HepG2 (cell line): ENCODE data around the gene MYO10. TPM values are rescaled to one million over a fixed set of nuclear protein-coding genes. Genes with fewer than 3 reads are reported as not detected.

ENCODE experiments used
- ATAC-seq: fragments of 200-7000 bp; cut with Tn5 transposase; 3 replicates; pipeline ENCODE4 v1.9.1; 2020; ENCODE audit warnings: mild to moderate bottlenecking, moderate library complexity
- BruUV-seq: library from RNA; stranded (reverse); fragments of 400-500 nt; replicated peaks from 2 replicates; lab custom pipeline; 2021; lab: Mats Ljungman, UMichigan
- CTCF ChIA-PET: fragments of 300-600 bp; formaldehyde crosslinking; extraction: SDS; loops from one replicate; lab custom pipeline; 2021; ENCODE audit warnings: low total read pairs, inconsistent platforms, low intra/inter-chr PET ratio; lab: Yijun Ruan, JAX
- POLR2A ChIA-PET: fragments of 350-600 bp; sonication (Branson Sonifier 250); formaldehyde crosslinking; loops from one replicate; lab custom pipeline; 2020; ENCODE audit warnings: antibody characterized with exemption, inconsistent platforms; lab: Yijun Ruan, JAX
- DNase-seq: peaks from one replicate; pipeline ENCODE4 v3.0.0-alpha.2; 2015; ENCODE audit warnings: low spot score
- FAIRE-seq: peaks from 3 replicates; lab custom pipeline; 2011; peaks lifted over from hg19 to GRCh38; lab: Jason Lieb, UNC
- H2AFZ ChIP-seq: one replicate; pipeline ENCODE4 v1.6.1; 2011; ENCODE audit warnings: low read length, inconsistent platforms
- H3K27ac ChIP-seq: fragments of 300-600 bp; 3 replicates; pipeline ENCODE4 v1.8.0; 2011; ENCODE audit warnings: mixed run types, mild to moderate bottlenecking, mixed read lengths, low read length, inconsistent platforms; ENCODE audit not compliant: insufficient read depth; ENCODE audit errors: extremely low read length
- H3K27me3 ChIP-seq, 2 experiments: fragments of 200-600 bp in 1 of 2; 2 replicates in 1 of 2; 3 replicates in 1 of 2; pipeline versions ENCODE4 v1.6.0 to v1.8.0; 2011; ENCODE audit warnings: low read length in 2 of 2, mild to moderate bottlenecking in 2 of 2, moderate library complexity in 2 of 2, inconsistent platforms in 1 of 2; ENCODE audit not compliant: insufficient read depth in 2 of 2, control insufficient read depth in 1 of 2
- H3K36me3 ChIP-seq, 2 experiments: fragments of 200-600 bp in 1 of 2; replicated peaks in 1 of 2; 2 replicates in 1 of 2; 3 replicates in 1 of 2; pipeline versions ENCODE4 v1.5.1 to v1.8.0; 2011; ENCODE audit warnings: low read length in 2 of 2, inconsistent platforms in 1 of 2; ENCODE audit not compliant: insufficient read depth in 2 of 2, control insufficient read depth in 1 of 2
- H3K4me1 ChIP-seq: 2 replicates; pipeline ENCODE4 v1.5.1; 2012; ENCODE audit warnings: low read length, inconsistent platforms; ENCODE audit not compliant: insufficient read depth
- H3K4me2 ChIP-seq: 2 replicates; pipeline ENCODE4 v1.6.0; 2011; ENCODE audit warnings: low read depth, low read length, inconsistent platforms
- H3K4me3 ChIP-seq, 3 experiments: fragments of 200-600 bp in 1 of 3; sonication (generic), shearing (Covaris generic) in 1 of 3; replicated peaks in 1 of 3; 2 replicates each; pipeline ENCODE4 v1.5.1; 2011 to 2016; ENCODE audit warnings: low read length in 3 of 3, inconsistent platforms in 2 of 3, low read depth in 2 of 3, mild to moderate bottlenecking in 2 of 3, control low read depth in 1 of 3, mixed read lengths in 1 of 3; ENCODE audit not compliant: insufficient read depth in 1 of 3
- H3K79me2 ChIP-seq: one replicate; pipeline ENCODE4 v1.6.1; 2011; ENCODE audit warnings: low read length, inconsistent platforms; ENCODE audit not compliant: insufficient read depth
- H3K9ac ChIP-seq: 2 replicates; pipeline ENCODE4 v1.6.0; 2011; ENCODE audit warnings: mild to moderate bottlenecking, low read depth, low read length, inconsistent platforms; ENCODE audit not compliant: insufficient read depth
- H3K9me3 ChIP-seq: 2 replicates; pipeline ENCODE4 v1.5.1; 2012; ENCODE audit warnings: mild to moderate bottlenecking, low read length
- H4K20me1 ChIP-seq: 2 replicates; pipeline ENCODE4 v1.6.0; 2011; ENCODE audit warnings: inconsistent platforms, mild to moderate bottlenecking, low read length, moderate library complexity; ENCODE audit not compliant: insufficient read depth
- HNRNPLL ChIP-seq: fragments of 200-400 bp; formaldehyde crosslinking; IDR thresholded peaks from 2 replicates; pipeline ENCODE4 v1.6.1; 2017; ENCODE audit warnings: mild to moderate bottlenecking, low read depth, low read length; ENCODE audit not compliant: poor library complexity, severe bottlenecking
- MTA3 ChIP-seq: sonication (generic); formaldehyde crosslinking; IDR thresholded peaks from 2 replicates; pipeline ENCODE4 v1.4.0; 2020; ENCODE audit warnings: missing genetic modification reagents
- NFRKB ChIP-seq: fragments of 450-650 bp; IDR thresholded peaks from 2 replicates; pipeline ENCODE4 v1.6.1; 2017
- RNF219 ChIP-seq: sonication (generic); formaldehyde crosslinking; IDR thresholded peaks from 2 replicates; pipeline ENCODE4 v1.5.0; 2020; ENCODE audit warnings: mild to moderate bottlenecking, missing genetic modification reagents
- SMC3 ChIP-seq: IDR thresholded peaks from 2 replicates; pipeline ENCODE4 v1.6.1; 2011; ENCODE audit warnings: low read length, improper control_type of control experiment
- THAP11 ChIP-seq: IDR thresholded peaks from 2 replicates; pipeline ENCODE4 v1.6.1; 2016; ENCODE audit warnings: missing biosample characterization, missing genetic modification reagents
- ZFP36 ChIP-seq: fragments of 150-350 bp; IDR thresholded peaks from 2 replicates; pipeline ENCODE4 v1.6.1; 2018; ENCODE audit warnings: borderline replicate concordance, low read length, low read depth; ENCODE audit not compliant: partially characterized antibody
- ZNF354B ChIP-seq: sonication (generic); formaldehyde crosslinking; IDR thresholded peaks from 2 replicates; pipeline ENCODE4 v1.8.0; 2022; ENCODE audit warnings: mild to moderate bottlenecking, missing genetic modification reagents
- ZSCAN9 ChIP-seq: IDR thresholded peaks from 2 replicates; pipeline ENCODE4 v1.6.1; 2016; ENCODE audit warnings: borderline replicate concordance
- WGBS: methylation state at CpG from one replicate; pipeline ENCODE4 v1.1.6; 2017; ENCODE audit warnings: low lambda C conversion rate; 5-methylcytosine and 5-hydroxymethylcytosine counted together
- in situ Hi-C: cut with HindIII; loops from 2 replicates; pipeline ENCODE4 v1.10.0; 2017; ENCODE audit warnings: low pct_unique_long_range_greater_than_20kb; ENCODE audit not compliant: extremely low pct_ligation_motif_present
- intact Hi-C: fragments of 100-400 bp; cut with micrococcal nuclease; formaldehyde crosslinking; loops from one replicate; pipeline ENCODE4 v1.10.0; 2022; ENCODE audit not compliant: unreplicated experiment
- polyA plus RNA-seq, 8 experiments: library from polyadenylated mRNA; depleted of rRNA in 3 of 8; stranded (reverse) in 7 of 8; unstranded in 1 of 8; fragments of >200 nt; fragmentation: Illumina TruSeq in 4 of 8; extraction: Trizol in 4 of 8; gene quantifications; 2 replicates each; pipeline versions ENCODE4 v1.2.1 to v1.2.3, GENCODE V29; 2011 to 2016; ENCODE audit warnings: low read depth in 4 of 8, missing spikeins in 1 of 8, mixed read lengths in 1 of 8; ENCODE audit not compliant: insufficient read depth in 1 of 8
- total RNA-seq, 5 experiments: library from RNA; depleted of rRNA; stranded (reverse); fragments of >200 nt; fragmentation: Illumina TruSeq; extraction: Trizol; gene quantifications; 2 replicates each; pipeline ENCODE4 v1.2.3, GENCODE V29; 2016; ENCODE audit warnings: low read depth in 1 of 5
- TF ChIP-seq, protein P1 (sequence below): sonication (generic); formaldehyde crosslinking; conservative IDR thresholded peaks from 2 replicates; pipeline ENCODE4 v1.4.0; 2020; ENCODE audit warnings: mild to moderate bottlenecking, missing genetic modification reagents, moderate library complexity

The MYO10 gene
- total and polyA plus RNA-seq, 2 of the 13 experiments (the other 11 are each of a cell fraction or from before 2014, with no cell fraction given) = 4.5 to 14.0 TPM

- intact Hi-C loops = no loop called here
- DNase-seq (no peak), ATAC-seq (no peak), FAIRE-seq (no peak)
- H3K9me3 ChIP-seq = no peaks in the 10 kb centered on the region
- CTCF ChIA-PET = no interaction called here
- no peak overlapping the region for H3K4me3 ChIP-seq
- H3K79me2 ChIP-seq = no peaks in the 10 kb centered on the region
- no peak overlapping the region for H3K9ac ChIP-seq
- H3K4me2 ChIP-seq = no peak overlapping the region
- H3K36me3 ChIP-seq = no peaks in the 10 kb centered on the region
- BruUV-seq = no TSS peak
- H3K27me3 ChIP-seq = no peaks in the 10 kb centered on the region
- TF ChIP-seq THAP11 (CRISPR knock-in tag) (no peak), ZFP36 (no peak), HNRNPLL (no peak), ZSCAN9 (no peak), ZNF354B (no peak), RNF219 (CRISPR knock-in tag) (no peak), MTA3 (CRISPR knock-in tag) (no peak), NFRKB (no peak), SMC3 (no peak)
- TF ChIP-seq, protein P1, sequence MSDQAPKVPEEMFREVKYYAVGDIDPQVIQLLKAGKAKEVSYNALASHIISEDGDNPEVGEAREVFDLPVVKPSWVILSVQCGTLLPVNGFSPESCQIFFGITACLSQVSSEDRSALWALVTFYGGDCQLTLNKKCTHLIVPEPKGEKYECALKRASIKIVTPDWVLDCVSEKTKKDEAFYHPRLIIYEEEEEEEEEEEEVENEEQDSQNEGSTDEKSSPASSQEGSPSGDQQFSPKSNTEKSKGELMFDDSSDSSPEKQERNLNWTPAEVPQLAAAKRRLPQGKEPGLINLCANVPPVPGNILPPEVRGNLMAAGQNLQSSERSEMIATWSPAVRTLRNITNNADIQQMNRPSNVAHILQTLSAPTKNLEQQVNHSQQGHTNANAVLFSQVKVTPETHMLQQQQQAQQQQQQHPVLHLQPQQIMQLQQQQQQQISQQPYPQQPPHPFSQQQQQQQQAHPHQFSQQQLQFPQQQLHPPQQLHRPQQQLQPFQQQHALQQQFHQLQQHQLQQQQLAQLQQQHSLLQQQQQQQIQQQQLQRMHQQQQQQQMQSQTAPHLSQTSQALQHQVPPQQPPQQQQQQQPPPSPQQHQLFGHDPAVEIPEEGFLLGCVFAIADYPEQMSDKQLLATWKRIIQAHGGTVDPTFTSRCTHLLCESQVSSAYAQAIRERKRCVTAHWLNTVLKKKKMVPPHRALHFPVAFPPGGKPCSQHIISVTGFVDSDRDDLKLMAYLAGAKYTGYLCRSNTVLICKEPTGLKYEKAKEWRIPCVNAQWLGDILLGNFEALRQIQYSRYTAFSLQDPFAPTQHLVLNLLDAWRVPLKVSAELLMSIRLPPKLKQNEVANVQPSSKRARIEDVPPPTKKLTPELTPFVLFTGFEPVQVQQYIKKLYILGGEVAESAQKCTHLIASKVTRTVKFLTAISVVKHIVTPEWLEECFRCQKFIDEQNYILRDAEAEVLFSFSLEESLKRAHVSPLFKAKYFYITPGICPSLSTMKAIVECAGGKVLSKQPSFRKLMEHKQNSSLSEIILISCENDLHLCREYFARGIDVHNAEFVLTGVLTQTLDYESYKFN (CRISPR knock-in tag) = no peak
- POLR2A ChIA-PET = no interaction called here
- no peaks in the 10 kb centered on the region for H3K4me1 ChIP-seq
- no peak overlapping the region for H3K27ac ChIP-seq
- 61% methylated on average over 6 of the region's 6 CpGs for WGBS
- H2AFZ ChIP-seq = no peak overlapping the region
- in situ Hi-C loops = no loop called here
- no peaks in the 10 kb centered on the region for H4K20me1 ChIP-seq
Observed at GRCh38 chr5:16912080-16912479, 24.0 kb downstream of the MYO10 start.
